ENCODE measurements around the gene DENND6A. TPM values are rescaled to one million over a fixed set of nuclear protein-coding genes. Genes with fewer than 3 reads are reported as not detected.

DENND6A gene, protein sequence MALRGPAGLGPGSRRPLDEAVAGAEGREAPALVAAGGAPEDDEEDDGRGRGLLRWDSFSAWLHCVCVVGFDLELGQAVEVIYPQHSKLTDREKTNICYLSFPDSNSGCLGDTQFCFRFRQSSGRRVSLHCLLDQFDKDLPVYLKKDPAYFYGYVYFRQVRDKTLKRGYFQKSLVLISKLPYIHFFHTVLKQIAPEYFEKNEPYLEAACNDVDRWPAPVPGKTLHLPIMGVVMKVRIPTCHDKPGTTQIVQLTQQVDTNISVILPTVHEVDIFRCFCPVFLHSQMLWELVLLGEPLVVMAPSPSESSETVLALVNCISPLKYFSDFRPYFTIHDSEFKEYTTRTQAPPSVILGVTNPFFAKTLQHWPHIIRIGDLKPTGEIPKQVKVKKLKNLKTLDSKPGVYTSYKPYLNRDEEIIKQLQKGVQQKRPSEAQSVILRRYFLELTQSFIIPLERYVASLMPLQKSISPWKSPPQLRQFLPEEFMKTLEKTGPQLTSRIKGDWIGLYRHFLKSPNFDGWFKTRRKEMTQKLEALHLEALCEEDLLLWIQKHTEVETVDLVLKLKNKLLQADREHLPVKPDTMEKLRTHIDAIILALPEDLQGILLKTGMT
- total RNA-seq, result 21.3 and 27.6 TPM in 2 replicates

GRCh38 chr3:57692396-57693147 lies at the start of gene DENND6A:
TSS of gene DENND6A (minus strand) at chr3:57693077. CDS start at chr3:57693018, 59 bp downstream.

GRCh38 chr3:57597127-57597923 lies 95.6 kb downstream of the DENND6A start, which contains the start of gene ARF4:
TSS of gene ARF4 (minus strand) at chr3:57597344. CDS start at chr3:57597140, 204 bp downstream.

Other genes starting within 250 kb of the DENND6A start
- under 0.01 TPM in 1 of 2 replicates, not detected in the other for gene DNAH12, start 148.7 kb downstream of the DENND6A start, total RNA-seq
- 14.3 and 21.0 TPM in 2 replicates for gene PDE12, start 136.8 kb downstream of the DENND6A start, total RNA-seq
- gene ARF4, start 95.7 kb downstream of the DENND6A start, total RNA-seq, result 162 and 173 TPM in 2 replicates
- gene SLMAP, start 63.2 kb upstream of the DENND6A start, total RNA-seq, result 27.6 and 41.0 TPM in 2 replicates